H1 (cell line): ENCODE results near the gene BIRC7. TPM values are rescaled to one million over a fixed set of nuclear protein-coding genes. Genes with fewer than 3 reads are reported as not detected.

Source experiments
- CTCF ChIA-PET: fragments of 300-600 bp; sonication (Branson Sonifier 250); formaldehyde crosslinking; loops from one replicate; lab custom pipeline; 2021; ENCODE audit not compliant: partially characterized antibody; lab: Charles Lee
- POLR2A ChIA-PET: fragments of 300-600 bp; sonication (Branson Sonifier 250); formaldehyde crosslinking; loops from one replicate; lab custom pipeline; 2021; ENCODE audit warnings: inconsistent platforms; ENCODE audit not compliant: partially characterized antibody; lab: Charles Lee
- DNase-seq, 2 experiments: peaks; one replicate each; pipeline versions ENCODE4 v3.0.0 to v3.0.0-alpha.2; 2010 to 2022; ENCODE audit warnings: low spot score in 2 of 2, low read depth in 1 of 2, mixed read lengths in 1 of 2
- FAIRE-seq: peaks from 2 replicates; lab custom pipeline; 2011; peaks lifted over from hg19 to GRCh38; lab: Jason Lieb, UNC
- H2AFZ ChIP-seq: 2 replicates; pipeline ENCODE4 v1.8.1; 2012; ENCODE audit warnings: low read length, inconsistent platforms
- H2AK5ac ChIP-seq: 2 replicates; pipeline ENCODE4 v1.6.1; 2013; ENCODE audit warnings: low read depth, low read length
- H2BK120ac ChIP-seq: replicated peaks from 2 replicates; pipeline ENCODE3; 2013; ENCODE audit warnings: low read depth, low read length, inconsistent platforms
- H2BK12ac ChIP-seq: 2 replicates; pipeline ENCODE4 v1.6.1; 2013; ENCODE audit warnings: low read depth, low read length
- H2BK15ac ChIP-seq: 2 replicates; pipeline ENCODE4 v1.6.1; 2013; ENCODE audit warnings: low read length
- H2BK20ac ChIP-seq: 2 replicates; pipeline ENCODE4 v1.6.1; 2013; ENCODE audit warnings: low read length
- H2BK5ac ChIP-seq: 2 replicates; pipeline ENCODE4 v1.6.1; 2013; ENCODE audit warnings: low read depth, low read length
- H3K14ac ChIP-seq: 2 replicates; pipeline ENCODE4 v1.6.1; 2013; ENCODE audit warnings: inconsistent platforms; ENCODE audit not compliant: insufficient read length
- H3K18ac ChIP-seq: 2 replicates; pipeline ENCODE4 v1.6.1; 2013; ENCODE audit warnings: low read length; ENCODE audit errors: extremely low read depth
- H3K23ac ChIP-seq: 2 replicates; pipeline ENCODE4 v1.6.1; 2013; ENCODE audit warnings: inconsistent platforms; ENCODE audit not compliant: insufficient read length
- H3K23me2 ChIP-seq: 2 replicates; pipeline ENCODE4 v1.6.1; 2013; ENCODE audit warnings: low read depth, low read length
- H3K27ac ChIP-seq: 2 replicates; pipeline ENCODE4 v1.6.1; 2011; ENCODE audit warnings: low read depth, low read length, inconsistent platforms
- H3K27me3 ChIP-seq, 4 experiments: replicated peaks in 1 of 4; 1 replicate in 1 of 4; 2 replicates in 3 of 4; pipeline versions ENCODE4 v1.6.1 to v1.8.1; 2011 to 2013; ENCODE audit warnings: low read length in 3 of 4, mild to moderate bottlenecking in 3 of 4, inconsistent platforms in 2 of 4, mixed read lengths in 2 of 4, moderate library complexity in 1 of 4; ENCODE audit not compliant: control insufficient read depth in 3 of 4, insufficient read depth in 3 of 4; ENCODE audit errors: extremely low read depth in 1 of 4
- H3K36me3 ChIP-seq, 4 experiments: 2 replicates each; pipeline versions ENCODE4 v1.6.1 to v1.8.1; 2011 to 2013; ENCODE audit warnings: mild to moderate bottlenecking in 4 of 4, low read length in 3 of 4, moderate library complexity in 2 of 4, control low read depth in 1 of 4, inconsistent platforms in 1 of 4; ENCODE audit not compliant: insufficient read depth in 4 of 4, control insufficient read depth in 2 of 4
- H3K4ac ChIP-seq: replicated peaks from 2 replicates; pipeline ENCODE3; 2013; ENCODE audit warnings: low read length, low read depth, mixed read lengths, inconsistent platforms; ENCODE audit not compliant: insufficient read length
- H3K4me1 ChIP-seq, 4 experiments: replicated peaks in 1 of 4; 1 replicate in 1 of 4; 2 replicates in 3 of 4; pipeline versions ENCODE4 v1.6.1 to v1.8.1; 2011 to 2013; ENCODE audit warnings: low read length in 3 of 4, inconsistent platforms in 2 of 4, mixed read lengths in 1 of 4; ENCODE audit not compliant: insufficient read depth in 4 of 4, control insufficient read depth in 3 of 4
- H3K4me2 ChIP-seq, 2 experiments: 2 replicates each; pipeline versions ENCODE4 v1.6.1 to v1.8.1; 2011 to 2013; ENCODE audit warnings: low read depth in 2 of 2, low read length in 2 of 2, control low read depth in 1 of 2, inconsistent platforms in 1 of 2, mild to moderate bottlenecking in 1 of 2; ENCODE audit not compliant: insufficient read depth in 1 of 2
- H3K4me3 ChIP-seq, 4 experiments: fragments of 200-600, 300-600 bp in 1 of 4; sonication (generic), shearing (Covaris generic), sonication (Bioruptor Twin) in 1 of 4; 2 replicates each; pipeline versions ENCODE4 v1.5.1 to v1.8.1; 2011 to 2016; ENCODE audit warnings: low read length in 4 of 4, low read depth in 3 of 4, control low read depth in 2 of 4, inconsistent platforms in 2 of 4, mild to moderate bottlenecking in 2 of 4, mixed read lengths in 1 of 4, moderate library complexity in 1 of 4; ENCODE audit not compliant: insufficient read depth in 2 of 4; ENCODE audit errors: extremely low read depth in 1 of 4
- H3K56ac ChIP-seq: replicated peaks from 2 replicates; pipeline ENCODE3; 2013; ENCODE audit warnings: low read depth, mild to moderate bottlenecking, mixed read lengths, low read length, inconsistent platforms; ENCODE audit not compliant: insufficient read length
- H3K79me1 ChIP-seq: 2 replicates; pipeline ENCODE4 v1.6.1; 2013; ENCODE audit warnings: low read depth, low read length, control low read depth
- H3K79me2 ChIP-seq, 2 experiments: 2 replicates each; pipeline versions ENCODE4 v1.6.1 to v1.8.1; 2012 to 2013; ENCODE audit warnings: low read length in 2 of 2, mild to moderate bottlenecking in 2 of 2, inconsistent platforms in 1 of 2; ENCODE audit not compliant: insufficient read depth in 2 of 2, control insufficient read depth in 1 of 2
- H3K9ac ChIP-seq, 4 experiments: replicated peaks in 1 of 4; 1 replicate in 1 of 4; 2 replicates in 3 of 4; pipeline versions ENCODE4 v1.6.1 to v1.8.1; 2011 to 2013; ENCODE audit warnings: low read depth in 3 of 4, low read length in 3 of 4, control low read depth in 2 of 4, mild to moderate bottlenecking in 2 of 4, moderate library complexity in 2 of 4, inconsistent platforms in 1 of 4; ENCODE audit errors: extremely low read depth in 1 of 4
- H3K9me3 ChIP-seq, 2 experiments: 2 replicates each; pipeline versions ENCODE4 v1.6.1 to v1.8.1; 2012 to 2013; ENCODE audit warnings: mild to moderate bottlenecking in 2 of 2, moderate library complexity in 2 of 2, control low read depth in 1 of 2, inconsistent platforms in 1 of 2, low read depth in 1 of 2, low read length in 1 of 2, mixed read lengths in 1 of 2; ENCODE audit not compliant: insufficient read depth in 2 of 2
- H4K20me1 ChIP-seq, 2 experiments: replicated peaks in 1 of 2; 2 replicates each; pipeline versions ENCODE3 to v1.8.1; 2011 to 2013; ENCODE audit warnings: inconsistent platforms in 2 of 2, low read length in 2 of 2, mild to moderate bottlenecking in 1 of 2; ENCODE audit not compliant: insufficient read depth in 2 of 2, control insufficient read depth in 1 of 2
- H4K5ac ChIP-seq: 2 replicates; pipeline ENCODE4 v1.6.1; 2013; ENCODE audit warnings: low read length, low read depth, mixed read lengths, inconsistent platforms; ENCODE audit not compliant: insufficient read length
- H4K8ac ChIP-seq: 2 replicates; pipeline ENCODE4 v1.8.0; 2013; ENCODE audit warnings: mild to moderate bottlenecking, moderate library complexity, low read length, inconsistent platforms; ENCODE audit not compliant: insufficient read depth; ENCODE audit errors: extremely low read depth
- H4K91ac ChIP-seq: replicated peaks from 2 replicates; pipeline ENCODE3; 2013; ENCODE audit warnings: low read length, mixed read lengths, inconsistent platforms; ENCODE audit not compliant: insufficient read length
- BACH1 ChIP-seq: IDR thresholded peaks from 2 replicates; pipeline ENCODE4 v1.6.1; 2012; ENCODE audit warnings: low read length, improper control_type of control experiment
- CBX8 ChIP-seq: fragments of 300-800, 300-1000 bp; sonication (generic); IDR thresholded peaks from 2 replicates; pipeline ENCODE4 v1.7.1; 2016; ENCODE audit warnings: low read depth, low read length, borderline replicate concordance
- CTBP2 ChIP-seq: IDR thresholded peaks from 2 replicates; pipeline ENCODE4 v1.7.0; 2011; ENCODE audit warnings: borderline replicate concordance, mild to moderate bottlenecking, moderate library complexity, mixed read lengths, low read length; ENCODE audit not compliant: insufficient read depth, insufficient read length
- EGR1 ChIP-seq: IDR thresholded peaks from 2 replicates; pipeline ENCODE4 v1.6.1; 2011; ENCODE audit warnings: low read depth, low read length, borderline replicate concordance
- GTF2F1 ChIP-seq: IDR thresholded peaks from 2 replicates; pipeline ENCODE4 v1.6.1; 2012; ENCODE audit warnings: low read depth, low read length, improper control_type of control experiment, borderline replicate concordance
- KDM5A ChIP-seq: fragments of 200-600 bp; IDR thresholded peaks from 2 replicates; pipeline ENCODE4 v1.7.1; 2012; ENCODE audit warnings: mild to moderate bottlenecking, low read length, inconsistent platforms, mixed read lengths
- RAD21 ChIP-seq, 2 experiments: IDR thresholded peaks in 1 of 2; conservative IDR thresholded peaks in 1 of 2; 2 replicates each; pipeline ENCODE4 v1.6.1; 2011; ENCODE audit warnings: low read depth in 2 of 2, low read length in 2 of 2, improper control_type of control experiment in 1 of 2, inconsistent platforms in 1 of 2, mild to moderate bottlenecking in 1 of 2, moderate library complexity in 1 of 2
- RXRA ChIP-seq: IDR thresholded peaks from 2 replicates; pipeline ENCODE4 v1.6.1; 2011; ENCODE audit warnings: low read depth, mild to moderate bottlenecking, low read length, moderate library complexity; ENCODE audit not compliant: insufficient read depth
- SAP30 ChIP-seq: fragments of 300-600 bp; sonication (generic); IDR thresholded peaks from 2 replicates; pipeline ENCODE4 v1.7.1; 2012; ENCODE audit warnings: low read length, moderate library complexity, mild to moderate bottlenecking, inconsistent platforms; ENCODE audit not compliant: insufficient read depth, insufficient replicate concordance
- SP2 ChIP-seq: IDR thresholded peaks from 2 replicates; pipeline ENCODE4 v1.6.1; 2012; ENCODE audit warnings: mild to moderate bottlenecking, low read length, inconsistent platforms
- SUZ12 ChIP-seq: fragments of 200-600 bp; sonication (generic); IDR thresholded peaks from 2 replicates; pipeline ENCODE4 v1.6.1; 2012; ENCODE audit warnings: mild to moderate bottlenecking, inconsistent platforms, low read length, moderate library complexity, mixed read lengths
- TCF12 ChIP-seq: IDR thresholded peaks from 2 replicates; pipeline ENCODE4 v1.6.1; 2011; ENCODE audit warnings: low read depth, mild to moderate bottlenecking, low read length
- WGBS, 2 experiments: shearing (Covaris generic) in 1 of 2; methylation state at CpG; one replicate each; pipeline versions ENCODE4 v1.1.6 to v1.1.7; 2013 to 2015; ENCODE audit warnings: low lambda C conversion rate in 2 of 2, mixed read lengths in 2 of 2, inconsistent platforms in 1 of 2, low coverage in 1 of 2, missing lambda C conversion rate in 1 of 2; ENCODE audit not compliant: insufficient replicate concordance in 2 of 2, insufficient coverage in 1 of 2, insufficient read length in 1 of 2; ENCODE audit errors: extremely low coverage in 1 of 2, missing lambda C conversion rate in 1 of 2; 5-methylcytosine and 5-hydroxymethylcytosine counted together
- polyA plus RNA-seq, 7 experiments: library from polyadenylated mRNA; depleted of rRNA in 3 of 7; stranded (reverse) in 5 of 7; unstranded in 2 of 7; fragments of >200 nt in 5 of 7; fragments of 200-250 nt in 2 of 7; gene quantifications; 1 replicate in 5 of 7; 2 replicates in 1 of 7; 4 replicates in 1 of 7; pipeline versions ENCODE4 v1.2.1 to v1.2.3, GENCODE V29; 2011 to 2013; ENCODE audit warnings: missing spikeins in 2 of 7, mixed read lengths in 2 of 7
- total RNA-seq: library from RNA; stranded (reverse); fragmentation: NEBNext Ultra II Directional; extraction: Animal tissue kit (Norgen Biotek cat#: 25700); gene quantifications from 2 replicates; pipeline ENCODE4 v1.2.1, GENCODE V29; 2021
- TF ChIP-seq, protein P1 (sequence below): IDR thresholded peaks from 2 replicates; pipeline ENCODE4 v1.6.1; 2011; ENCODE audit warnings: low read depth, mild to moderate bottlenecking, low read length; ENCODE audit not compliant: insufficient read depth

The BIRC7 gene
- total and polyA plus RNA-seq, 2 of the 8 experiments (the other 6 are each of a cell fraction or from before 2014, with no cell fraction given): 0.11 to 0.41 TPM

DNA sequence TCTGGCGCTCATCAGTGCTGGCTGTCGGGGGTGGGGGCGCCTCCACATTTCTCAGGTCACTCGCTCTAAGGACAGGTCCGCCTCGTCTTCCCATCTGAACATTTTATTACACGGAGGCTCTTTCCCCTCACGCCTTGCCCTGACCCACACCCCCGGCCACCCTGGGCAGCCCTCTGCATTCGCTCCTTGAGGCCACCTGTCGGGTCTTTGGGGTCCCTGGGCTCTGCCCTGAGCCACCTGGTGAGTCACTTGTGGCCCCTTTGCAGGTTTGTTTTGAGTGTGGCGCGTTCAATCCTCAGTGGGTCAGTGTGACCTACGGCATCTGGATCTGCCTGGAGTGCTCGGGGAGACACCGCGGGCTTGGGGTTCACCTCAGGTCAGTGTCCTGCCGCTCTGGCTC, 40.1 kb downstream of the BIRC7 start:
- Histone ChIP-seq H3K9ac (no peak overlapping the region), H3K79me2 (peaks cover 17 to 39% of the 10 kb centered on the region in 2 experiments), H3K14ac (no peak overlapping the region), H2BK120ac (no peak overlapping the region), H3K4ac (no peak overlapping the region), H2AFZ (no peak overlapping the region), H2BK20ac (no peak overlapping the region), H2BK5ac (no peak overlapping the region), H4K20me1 (peaks cover 16 to 35% of the 10 kb centered on the region in 2 experiments), H3K23me2 (peaks cover 2% of the 10 kb centered on the region; the same call in 1 of the 2 replicates), H3K27ac (no peak overlapping the region), H2BK12ac (no peak overlapping the region), H2AK5ac (no peak overlapping the region), H3K4me2 (no peak overlapping the region), H3K4me1 (peaks cover 0 to 5% (median 1%) of the 10 kb centered on the region in 4 experiments; a peak in 5 of 7 replicates), H3K18ac (no peak overlapping the region), H3K23ac (no peak overlapping the region), H2BK15ac (no peak overlapping the region), H4K8ac (no peak overlapping the region), H4K5ac (no peak overlapping the region), H3K27me3 (no peaks in the 10 kb centered on the region), H3K56ac (no peak overlapping the region), H3K4me3 (no peak overlapping the region), H3K36me3 (peaks cover 6 to 27% (median 19%) of the 10 kb centered on the region in 4 experiments), H3K79me1 (peaks cover 14% of the 10 kb centered on the region), H3K9me3 (no peaks in the 10 kb centered on the region), H4K91ac (no peak overlapping the region)
- CTCF ChIA-PET: interaction anchor here (1.8 to 3.7 kb wide), 3 partner anchors 52 to 93 kb away, joined by 7 to 23 read pairs (median 7); partner anchors contain the start of gene YTHDF1
- DNase-seq: no peak
- 92% methylated on average over 14 of the region's 18 CpGs; no CpG with 5 or more reads in 1 of the 2 experiments for WGBS, 2 experiments
- no peak for FAIRE-seq
- POLR2A ChIA-PET: interaction anchor here (1.4 kb wide), 1 partner anchor 9 kb away, joined by 3 read pairs; no protein-coding TSS in a partner anchor
- no peak for TF ChIP-seq RAD21 (IDR thresholded peaks at IDR 0.05 in 1 of 2, conservative IDR thresholded peaks at IDR 0.05 in 1 of 2; ENCODE audit: low read depth in 2 of 2, low read length in 2 of 2)
- no peak for TF ChIP-seq SUZ12
- no peak for TF ChIP-seq TCF12
- no peak for TF ChIP-seq RXRA
- TF ChIP-seq GTF2F1: no peak
- TF ChIP-seq CTBP2: no peak
- TF ChIP-seq KDM5A: no peak
- no peak for TF ChIP-seq BACH1
- TF ChIP-seq CBX8: no peak
- TF ChIP-seq EGR1: no peak
- TF ChIP-seq SP2: no peak
- TF ChIP-seq, protein P1, sequence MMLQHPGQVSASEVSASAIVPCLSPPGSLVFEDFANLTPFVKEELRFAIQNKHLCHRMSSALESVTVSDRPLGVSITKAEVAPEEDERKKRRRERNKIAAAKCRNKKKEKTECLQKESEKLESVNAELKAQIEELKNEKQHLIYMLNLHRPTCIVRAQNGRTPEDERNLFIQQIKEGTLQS: no peak
- no peak for TF ChIP-seq SAP30
